GM06990 (cell line): ENCODE data around the gene FIGNL1.

Experiments
- DNase-seq: peaks from one replicate; pipeline ENCODE4 v3.0.0-alpha.2; 2011; ENCODE audit not compliant: insufficient read length; ENCODE audit errors: extremely low read depth
- H3K27me3 ChIP-seq: replicated peaks from 2 replicates; pipeline ENCODE4 v1.6.0; 2011; ENCODE audit warnings: low read length; ENCODE audit not compliant: control insufficient read depth, insufficient read depth
- H3K36me3 ChIP-seq: 2 replicates; pipeline ENCODE4 v1.5.1; 2011; ENCODE audit warnings: low read length; ENCODE audit not compliant: control insufficient read depth, insufficient read depth
- H3K4me3 ChIP-seq: replicated peaks from 2 replicates; pipeline ENCODE4 v1.5.1; 2011; ENCODE audit warnings: low read depth, mild to moderate bottlenecking, control low read depth, low read length
- CTCF ChIP-seq: IDR thresholded peaks from 2 replicates; pipeline ENCODE4 v1.5.1; 2011; ENCODE audit warnings: low read length, control low read depth, mild to moderate bottlenecking, inconsistent platforms; ENCODE audit not compliant: insufficient read depth, poor library complexity, severe bottlenecking

Gene FIGNL1

DNA sequence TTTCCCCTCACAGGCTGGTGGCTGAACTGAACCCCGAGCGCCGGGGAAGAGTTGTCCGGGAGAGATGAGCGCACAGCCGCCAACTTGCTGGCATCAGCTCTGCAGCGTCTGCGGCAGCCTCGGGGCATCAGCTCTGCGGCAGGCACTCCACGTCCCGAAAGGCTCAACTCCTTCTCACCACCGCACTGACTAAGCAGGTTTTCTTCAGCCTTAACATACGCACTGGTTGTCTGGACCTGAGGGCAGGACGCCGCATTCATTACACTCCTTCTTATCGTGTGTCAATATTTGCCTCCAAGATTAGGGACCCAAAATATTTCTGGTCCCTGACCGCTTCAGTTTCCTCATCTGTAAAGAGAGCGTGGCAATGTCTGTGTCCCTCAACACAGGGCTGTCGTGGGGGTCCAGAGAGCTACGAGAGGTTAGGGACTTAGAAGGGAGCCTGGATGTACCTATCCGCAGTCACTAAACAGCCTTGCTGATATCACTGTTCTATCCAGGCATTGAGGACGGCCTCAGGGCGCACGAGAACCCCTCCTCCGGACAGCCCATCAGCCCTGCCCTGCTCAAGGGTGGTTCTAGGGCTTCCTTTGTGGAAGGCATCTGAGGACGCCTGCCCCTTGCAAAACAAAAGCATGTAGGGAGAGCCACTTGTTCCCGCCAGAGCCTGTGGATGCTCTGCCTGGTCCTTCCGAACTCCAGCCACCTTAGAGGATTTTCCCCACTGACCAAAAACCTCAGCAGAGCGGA is 42.8 kb upstream of the FIGNL1 start:
- no peak for TF ChIP-seq CTCF
- Histone ChIP-seq H3K4me3 (no peak overlapping the region), H3K27me3 (no peaks in the 10 kb centered on the region; the same call in 1 of the 2 replicates), H3K36me3 (no peaks in the 10 kb centered on the region)
- no peak for DNase-seq

DNA sequence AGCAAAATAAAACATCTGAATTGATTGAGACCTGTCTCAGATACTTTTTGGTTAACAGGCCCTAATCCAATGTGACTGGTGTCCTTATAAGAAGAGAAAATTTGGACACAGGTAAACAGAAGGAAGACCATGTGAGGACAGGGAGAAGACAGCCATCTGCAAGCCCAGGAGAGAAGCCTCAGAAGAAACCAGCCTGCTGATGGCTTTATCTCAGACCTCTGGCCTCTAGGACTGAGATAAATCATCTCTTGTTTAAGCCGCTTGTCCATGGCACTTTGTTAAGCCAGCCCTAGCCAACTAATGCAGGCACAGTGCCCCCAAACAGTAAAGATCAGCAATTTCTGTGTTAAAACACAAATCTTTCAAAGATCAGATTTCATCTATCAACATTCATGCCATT is 41.8 kb upstream of the FIGNL1 start:
- H3K27me3 ChIP-seq, result no peaks in the 10 kb centered on the region; the same call in 1 of the 2 replicates
- no peak for DNase-seq
- no peak for TF ChIP-seq CTCF
- H3K36me3 ChIP-seq, result no peaks in the 10 kb centered on the region
- no peak overlapping the region for H3K4me3 ChIP-seq

DNA sequence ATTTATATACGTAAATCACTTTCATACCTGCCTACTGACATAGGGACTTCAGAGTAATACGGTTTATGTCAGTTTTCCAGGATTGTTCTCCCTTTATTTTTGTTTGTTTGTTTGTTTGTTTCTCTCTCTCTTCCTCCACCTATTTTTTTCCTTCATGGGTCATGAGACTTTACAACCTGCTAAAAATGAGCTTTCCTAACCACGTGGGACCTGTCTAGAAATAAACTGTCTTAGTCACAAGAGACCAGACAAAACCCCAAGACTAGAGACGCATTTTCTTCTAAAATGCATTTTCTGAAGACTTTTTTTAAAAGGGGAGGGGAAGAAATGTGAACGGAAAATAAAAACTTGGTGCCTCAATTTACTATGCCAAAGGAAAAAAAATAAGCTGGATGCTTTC is 41.1 kb upstream of the FIGNL1 start:
- H3K36me3 ChIP-seq, result no peaks in the 10 kb centered on the region
- no peaks in the 10 kb centered on the region for H3K27me3 ChIP-seq
- DNase-seq, result no peak
- no peak for TF ChIP-seq CTCF
- H3K4me3 ChIP-seq, result no peak overlapping the region

- no peaks in the 10 kb centered on the region for H3K27me3 ChIP-seq
- no peak overlapping the region for H3K4me3 ChIP-seq
- TF ChIP-seq CTCF, result no peak
- no peak for DNase-seq
- H3K36me3 ChIP-seq, result no peaks in the 10 kb centered on the region
Measured at GRCh38 chr7:50488379-50488778, 38.2 kb upstream of the FIGNL1 start.

- Histone ChIP-seq H3K27me3 (no peaks in the 10 kb centered on the region), H3K4me3 (no peak overlapping the region), H3K36me3 (no peaks in the 10 kb centered on the region)
- TF ChIP-seq CTCF, result no peak
- DNase-seq, result no peak
Measured at GRCh38 chr7:50486512-50486911, 36.4 kb upstream of the FIGNL1 start.

DNA sequence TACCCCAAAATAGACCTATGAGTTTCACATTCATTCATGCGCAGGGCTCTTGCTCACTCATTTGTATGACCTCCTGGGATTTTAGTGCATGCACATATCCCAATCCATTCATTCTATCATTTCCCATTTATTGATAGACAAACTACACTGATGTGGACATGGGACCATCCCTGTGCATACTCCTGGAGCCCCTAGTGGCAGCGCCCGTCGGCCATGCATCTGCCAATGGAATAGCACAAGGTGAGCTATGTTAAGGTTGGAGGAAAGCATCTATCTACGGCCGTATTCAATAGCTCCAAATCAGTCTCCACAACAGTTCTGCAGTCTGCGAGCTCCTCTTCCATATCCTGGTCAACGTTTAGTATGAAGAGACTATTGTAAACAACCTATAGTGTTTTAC is 31.7 kb upstream of the FIGNL1 start:
- peak; percentile 17 for TF ChIP-seq CTCF
- DNase-seq, result no peak
- H3K4me3 ChIP-seq, result no peak overlapping the region
- no peaks in the 10 kb centered on the region for H3K36me3 ChIP-seq
- H3K27me3 ChIP-seq, result no peaks in the 10 kb centered on the region
